ENCODE measurements around the gene CNIH2. TPM values are rescaled to one million over a fixed set of nuclear protein-coding genes. Genes with fewer than 3 reads are reported as not detected.
"Not testable (repeated sequence)": the region's sequence is repeated elsewhere in the genome, so short reads cannot be mapped to it uniquely, and the experiment has no call there.

CNIH2 gene
- polyA plus RNA-seq, 4 donors: 3.3 to 4.9 (median 4.2) TPM

DNA sequence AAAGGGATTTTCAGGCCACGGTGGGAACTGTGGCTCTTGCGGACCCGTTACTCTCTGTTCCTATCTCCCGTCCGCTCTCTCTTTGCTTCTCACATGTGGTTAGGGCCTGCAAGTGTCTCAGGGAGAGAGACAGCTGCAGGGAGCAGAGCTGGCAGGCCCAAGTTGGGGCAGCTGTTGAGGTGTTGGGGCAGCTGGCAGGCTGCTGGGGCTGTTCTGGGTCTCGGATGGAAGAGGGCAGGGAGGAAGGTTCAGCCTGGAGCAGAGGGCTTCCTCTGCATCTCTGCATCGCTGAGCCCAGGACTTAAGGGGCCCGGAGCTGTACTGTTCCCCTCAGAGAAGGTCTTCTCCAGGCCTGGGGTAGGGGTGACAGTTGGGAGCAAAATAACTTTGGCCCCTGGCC, 2.6 kb upstream of the CNIH2 start:
- no peak for DNase-seq (ENCODE audit: low read depth in 4 of 4, low spot score in 2 of 4)

GRCh38 chr11:66275984-66276612, 1.9 kb upstream of the CNIH2 start:
- DNase-seq (ENCODE audit: low read depth in 4 of 4, low spot score in 2 of 4): no peak

GRCh38 chr11:66276619-66277018, 1.4 kb upstream of the CNIH2 start:
- DNase-seq (ENCODE audit: low read depth in 4 of 4, low spot score in 2 of 4): not testable (repeated sequence)

- DNase-seq (ENCODE audit: low read depth in 4 of 4, low spot score in 2 of 4): not testable (repeated sequence)
Observed at GRCh38 chr11:66277064-66277463, 911 bp upstream of the CNIH2 start.

- DNase-seq (ENCODE audit: low read depth in 4 of 4, low spot score in 2 of 4): no peak
Observed at GRCh38 chr11:66278363-66279091, 552 bp downstream of the CNIH2 start.

GRCh38 chr11:66279092-66279734, 1.2 kb downstream of the CNIH2 start:
- no peak for DNase-seq (ENCODE audit: low read depth in 4 of 4, low spot score in 2 of 4)

- no peak for DNase-seq (ENCODE audit: low read depth in 4 of 4, low spot score in 2 of 4)
Observed at GRCh38 chr11:66280428-66280827, 2.5 kb downstream of the CNIH2 start.

DNA sequence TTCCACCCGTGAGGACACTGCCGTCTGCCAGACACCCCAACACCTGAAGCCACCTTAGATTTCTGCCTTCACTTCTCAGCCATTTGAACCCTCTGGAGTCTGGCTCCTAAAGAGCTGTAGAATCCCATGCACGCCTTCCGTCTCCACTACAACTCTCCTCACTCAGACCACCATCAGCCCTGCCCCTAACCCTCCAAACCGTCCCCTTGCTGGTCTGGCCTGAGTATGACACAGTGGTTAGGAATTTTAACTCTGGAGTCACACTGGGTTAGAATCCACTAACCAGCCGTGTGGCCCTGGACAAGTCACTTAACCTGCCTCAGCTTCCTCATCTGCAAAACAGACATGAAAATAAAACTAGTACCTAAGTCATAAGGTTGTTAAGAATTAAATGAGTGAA, 3.0 kb downstream of the CNIH2 start:
- DNase-seq (ENCODE audit: low read depth in 4 of 4, low spot score in 2 of 4): no peak

- no peak for DNase-seq (ENCODE audit: low read depth in 4 of 4, low spot score in 2 of 4)
Observed at GRCh38 chr11:66281776-66282467, 3.9 kb downstream of the CNIH2 start.

DNA sequence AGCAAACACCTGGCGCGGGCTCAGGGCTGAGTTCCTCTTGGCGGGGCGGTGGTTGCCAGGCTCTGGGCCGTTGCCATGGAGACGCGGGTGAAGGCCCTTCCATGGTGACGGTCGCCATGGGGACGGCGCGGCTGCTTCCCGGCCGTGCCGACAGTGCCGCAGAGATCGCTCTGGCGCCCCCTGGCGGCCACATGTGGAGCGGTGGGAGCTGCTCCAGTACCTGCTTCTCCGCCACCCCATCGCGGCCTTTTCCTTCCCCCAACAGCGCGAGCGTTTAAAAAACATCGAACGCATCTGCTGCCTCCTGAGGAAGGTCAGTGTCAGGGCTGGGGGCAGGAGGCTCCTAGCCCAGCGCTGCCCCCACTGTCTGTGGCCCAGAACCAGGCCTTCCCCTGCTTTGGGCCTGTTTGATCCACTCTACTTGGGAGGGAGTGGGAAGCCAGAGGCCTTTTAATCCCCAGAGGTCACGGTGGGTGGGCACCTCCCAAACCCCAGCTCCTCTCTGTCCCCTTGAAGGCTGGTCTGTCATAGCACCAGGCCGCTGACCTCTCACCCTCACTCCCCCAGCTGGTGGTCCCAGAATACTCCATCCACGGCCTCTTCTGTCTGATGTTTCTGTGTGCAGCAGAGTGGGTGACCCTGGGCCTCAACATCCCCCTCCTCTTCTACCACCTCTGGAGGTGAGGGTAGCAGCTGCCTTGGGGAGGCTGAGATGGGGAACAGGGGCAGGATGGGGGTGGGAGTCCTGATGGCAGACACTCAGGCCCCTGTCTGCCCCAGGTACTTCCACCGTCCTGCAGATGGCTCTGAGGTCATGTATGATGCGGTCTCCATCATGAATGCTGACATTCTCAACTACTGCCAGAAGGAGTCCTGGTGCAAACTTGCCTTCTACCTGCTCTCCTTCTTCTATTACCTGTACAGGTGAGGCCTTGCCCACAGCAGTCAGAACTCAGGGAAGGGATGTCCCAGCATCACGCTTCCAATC, 4.8 kb downstream of the CNIH2 start:
- peak in 3 of 4 donors; percentile 89 to 96 (median 91) for DNase-seq (ENCODE audit: low read depth in 4 of 4, low spot score in 2 of 4)

- DNase-seq (ENCODE audit: low read depth in 4 of 4, low spot score in 2 of 4): no peak
Observed at GRCh38 chr11:66283461-66284105, 5.6 kb downstream of the CNIH2 start.

DNA sequence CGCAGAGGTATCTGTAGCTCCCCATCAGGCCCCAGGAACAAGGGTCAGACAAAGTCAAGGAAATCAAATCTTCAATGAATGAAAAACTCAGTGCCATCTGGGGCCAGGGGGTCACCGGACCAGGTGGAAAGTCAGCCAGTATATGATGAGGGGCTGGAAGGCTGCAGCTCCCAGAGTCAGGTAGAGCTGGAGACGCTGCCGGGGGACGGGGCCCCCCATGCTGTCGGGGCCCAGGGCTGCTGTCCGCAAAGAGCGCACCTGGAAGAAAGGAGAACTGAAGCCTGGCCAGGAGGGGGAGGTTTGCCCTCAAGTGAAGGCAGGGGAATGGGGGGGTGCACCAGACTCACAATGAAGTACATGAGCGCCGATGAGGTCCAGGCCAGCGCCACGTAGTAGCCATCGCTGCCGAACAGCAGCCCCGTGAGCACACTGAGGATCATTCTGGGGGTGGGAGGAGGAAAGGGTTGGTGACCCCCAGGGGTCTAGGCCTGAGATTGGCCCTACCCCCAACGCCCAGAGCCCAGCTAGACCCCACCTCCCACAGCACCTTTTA, 6.6 kb downstream of the CNIH2 start:
- DNase-seq (ENCODE audit: low read depth in 4 of 4, low spot score in 2 of 4): no peak

- no peak for DNase-seq (ENCODE audit: low read depth in 4 of 4, low spot score in 2 of 4)
Observed at GRCh38 chr11:66285250-66285947, 7.4 kb downstream of the CNIH2 start.

DNA sequence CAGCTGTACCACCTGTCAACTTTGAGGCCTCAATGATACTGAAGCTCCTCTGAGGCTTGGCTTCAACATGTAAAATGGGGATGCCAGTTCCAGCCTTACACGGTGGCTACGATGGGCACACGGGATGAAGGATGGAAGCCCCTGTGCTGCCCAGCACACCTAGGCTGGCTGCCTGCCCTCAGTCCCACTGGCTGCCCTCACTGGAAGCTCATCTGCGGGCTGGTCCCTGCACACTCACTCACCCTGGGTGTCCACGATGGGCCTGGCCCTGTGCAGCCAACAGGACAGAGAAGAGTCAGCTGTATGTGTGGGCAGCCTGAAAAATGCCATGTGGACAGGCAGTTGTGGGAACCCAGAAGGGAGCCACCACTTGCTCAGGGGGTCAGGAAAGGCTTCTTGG, 8.7 kb downstream of the CNIH2 start:
- DNase-seq (ENCODE audit: low read depth in 4 of 4, low spot score in 2 of 4): no peak

DNA sequence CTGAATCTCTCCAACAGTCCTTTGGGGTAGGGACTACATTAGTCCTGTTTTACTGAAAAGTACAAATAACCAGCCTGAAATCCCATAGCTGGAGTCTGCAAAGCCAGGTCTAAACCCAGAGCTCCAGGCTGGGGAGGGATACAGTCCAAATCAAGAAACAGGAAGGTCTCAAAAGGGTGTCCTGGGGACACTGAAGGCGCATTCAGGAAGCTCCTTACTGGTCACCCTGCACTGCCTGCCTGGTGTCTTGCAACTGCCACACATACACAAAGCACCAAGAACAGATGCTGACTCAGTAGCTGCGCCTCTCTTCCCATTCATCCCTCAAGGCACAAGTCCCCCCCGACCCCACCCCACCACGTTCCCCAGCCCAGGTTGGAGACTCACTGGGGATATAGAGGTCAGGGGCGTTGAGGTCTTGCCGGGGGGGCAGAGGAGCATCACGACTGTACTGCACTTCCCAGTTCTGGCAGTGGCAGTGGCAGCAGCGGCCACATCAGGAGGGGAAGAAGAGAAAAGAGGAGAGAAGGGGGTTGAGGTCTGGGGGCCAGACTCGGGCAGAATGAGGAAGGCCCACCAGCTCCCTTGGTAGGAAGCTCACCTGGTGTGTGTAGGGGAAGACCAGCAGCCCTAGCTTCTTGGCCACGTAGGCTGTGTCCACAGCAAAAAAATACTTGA, 9.4 kb downstream of the CNIH2 start:
- DNase-seq (ENCODE audit: low read depth in 4 of 4, low spot score in 2 of 4): no peak

DNA sequence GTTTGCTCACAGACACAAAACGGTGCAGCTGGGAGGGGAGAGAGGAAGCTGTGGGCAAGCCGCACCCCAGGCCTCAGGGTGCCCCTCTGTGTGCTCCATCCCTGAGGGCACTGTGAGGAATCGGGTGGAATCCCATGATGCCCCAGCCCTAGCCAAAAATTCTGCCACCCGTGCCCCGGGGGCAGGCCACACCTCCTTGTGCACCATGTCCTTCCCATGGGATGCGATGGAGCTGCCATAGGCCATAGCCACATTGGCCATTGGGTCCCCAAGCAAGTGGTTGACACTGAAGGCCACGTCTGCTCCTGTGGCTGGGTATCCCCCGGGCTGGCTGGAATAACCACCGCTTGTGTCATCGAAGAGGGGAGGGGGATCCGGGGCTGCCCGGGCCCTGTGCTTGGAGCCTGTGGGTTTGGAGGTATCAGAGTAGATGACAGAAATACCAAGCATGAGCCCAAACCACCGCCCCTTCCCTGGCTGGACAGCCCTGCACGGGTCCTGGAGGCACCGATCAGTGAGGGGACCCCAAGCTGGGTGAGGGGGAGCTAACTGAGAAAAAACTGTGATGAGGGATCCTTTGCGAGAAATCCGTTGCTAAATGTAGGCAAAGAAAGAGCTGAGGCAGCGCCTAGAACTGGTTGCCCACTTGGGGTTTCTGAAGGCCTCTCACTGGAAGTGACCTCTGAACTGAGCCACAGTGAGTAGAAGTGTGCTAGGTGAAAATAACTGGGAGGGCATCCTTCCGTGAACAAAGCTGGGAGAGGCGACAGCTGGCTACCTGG, 10.1 kb downstream of the CNIH2 start:
- no peak for DNase-seq (ENCODE audit: low read depth in 4 of 4, low spot score in 2 of 4)

Measured in left renal cortex interstitium (tissue), 4 donors.